Measurements from ENCODE around the gene FKBP11.

GRCh38 chr12:48956279-48957140, 31.2 kb upstream of the FKBP11 start:
- TF ChIP-seq SIN3A (conservative IDR thresholded peaks at IDR 0.05 in 1 of 2, IDR thresholded peaks at IDR 0.05 in 1 of 2; ENCODE audit: low read depth in 1 of 2, low read length in 2 of 2) (peak; percentile 25 to 82; a peak in 2 of 4 replicates), POLR2A (IDR thresholded peaks at IDR 0.05; ENCODE audit: control extremely low read depth in 1 of 2, low read depth in 2 of 2, low read length in 2 of 2) (peak in 1 of 2 experiments; percentile 61; a peak in 2 of 3 replicates), CBX5 (IDR thresholded peaks at IDR 0.05; ENCODE audit: low read depth, low read length) (no peak), CTCF (IDR thresholded peaks at IDR 0.05; ENCODE audit: control extremely low read depth in 1 of 3, insufficient read depth in 1 of 3, low read depth in 1 of 3, low read length in 3 of 3) (peak in 1 of 3 experiments; percentile 36; a peak in 1 of 4 replicates), SRF (IDR thresholded peaks at IDR 0.05; ENCODE audit: low read depth, low read length) (no peak), TAF1 (IDR thresholded peaks at IDR 0.05; ENCODE audit: low read depth, low read length) (peak; percentile 56; the same call in 1 of the 2 replicates), ZNF274 (IDR thresholded peaks at IDR 0.05; ENCODE audit: borderline replicate concordance, extremely low read depth, low read length) (no peak), KDM4A (IDR thresholded peaks at IDR 0.05; ENCODE audit: low read depth, low read length, severe bottlenecking) (no peak)
- TF ChIP-seq, protein P1, sequence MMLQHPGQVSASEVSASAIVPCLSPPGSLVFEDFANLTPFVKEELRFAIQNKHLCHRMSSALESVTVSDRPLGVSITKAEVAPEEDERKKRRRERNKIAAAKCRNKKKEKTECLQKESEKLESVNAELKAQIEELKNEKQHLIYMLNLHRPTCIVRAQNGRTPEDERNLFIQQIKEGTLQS (IDR thresholded peaks at IDR 0.05; ENCODE audit: insufficient read depth, low read depth, low read length), result no peak
- TF ChIP-seq, protein P2, sequence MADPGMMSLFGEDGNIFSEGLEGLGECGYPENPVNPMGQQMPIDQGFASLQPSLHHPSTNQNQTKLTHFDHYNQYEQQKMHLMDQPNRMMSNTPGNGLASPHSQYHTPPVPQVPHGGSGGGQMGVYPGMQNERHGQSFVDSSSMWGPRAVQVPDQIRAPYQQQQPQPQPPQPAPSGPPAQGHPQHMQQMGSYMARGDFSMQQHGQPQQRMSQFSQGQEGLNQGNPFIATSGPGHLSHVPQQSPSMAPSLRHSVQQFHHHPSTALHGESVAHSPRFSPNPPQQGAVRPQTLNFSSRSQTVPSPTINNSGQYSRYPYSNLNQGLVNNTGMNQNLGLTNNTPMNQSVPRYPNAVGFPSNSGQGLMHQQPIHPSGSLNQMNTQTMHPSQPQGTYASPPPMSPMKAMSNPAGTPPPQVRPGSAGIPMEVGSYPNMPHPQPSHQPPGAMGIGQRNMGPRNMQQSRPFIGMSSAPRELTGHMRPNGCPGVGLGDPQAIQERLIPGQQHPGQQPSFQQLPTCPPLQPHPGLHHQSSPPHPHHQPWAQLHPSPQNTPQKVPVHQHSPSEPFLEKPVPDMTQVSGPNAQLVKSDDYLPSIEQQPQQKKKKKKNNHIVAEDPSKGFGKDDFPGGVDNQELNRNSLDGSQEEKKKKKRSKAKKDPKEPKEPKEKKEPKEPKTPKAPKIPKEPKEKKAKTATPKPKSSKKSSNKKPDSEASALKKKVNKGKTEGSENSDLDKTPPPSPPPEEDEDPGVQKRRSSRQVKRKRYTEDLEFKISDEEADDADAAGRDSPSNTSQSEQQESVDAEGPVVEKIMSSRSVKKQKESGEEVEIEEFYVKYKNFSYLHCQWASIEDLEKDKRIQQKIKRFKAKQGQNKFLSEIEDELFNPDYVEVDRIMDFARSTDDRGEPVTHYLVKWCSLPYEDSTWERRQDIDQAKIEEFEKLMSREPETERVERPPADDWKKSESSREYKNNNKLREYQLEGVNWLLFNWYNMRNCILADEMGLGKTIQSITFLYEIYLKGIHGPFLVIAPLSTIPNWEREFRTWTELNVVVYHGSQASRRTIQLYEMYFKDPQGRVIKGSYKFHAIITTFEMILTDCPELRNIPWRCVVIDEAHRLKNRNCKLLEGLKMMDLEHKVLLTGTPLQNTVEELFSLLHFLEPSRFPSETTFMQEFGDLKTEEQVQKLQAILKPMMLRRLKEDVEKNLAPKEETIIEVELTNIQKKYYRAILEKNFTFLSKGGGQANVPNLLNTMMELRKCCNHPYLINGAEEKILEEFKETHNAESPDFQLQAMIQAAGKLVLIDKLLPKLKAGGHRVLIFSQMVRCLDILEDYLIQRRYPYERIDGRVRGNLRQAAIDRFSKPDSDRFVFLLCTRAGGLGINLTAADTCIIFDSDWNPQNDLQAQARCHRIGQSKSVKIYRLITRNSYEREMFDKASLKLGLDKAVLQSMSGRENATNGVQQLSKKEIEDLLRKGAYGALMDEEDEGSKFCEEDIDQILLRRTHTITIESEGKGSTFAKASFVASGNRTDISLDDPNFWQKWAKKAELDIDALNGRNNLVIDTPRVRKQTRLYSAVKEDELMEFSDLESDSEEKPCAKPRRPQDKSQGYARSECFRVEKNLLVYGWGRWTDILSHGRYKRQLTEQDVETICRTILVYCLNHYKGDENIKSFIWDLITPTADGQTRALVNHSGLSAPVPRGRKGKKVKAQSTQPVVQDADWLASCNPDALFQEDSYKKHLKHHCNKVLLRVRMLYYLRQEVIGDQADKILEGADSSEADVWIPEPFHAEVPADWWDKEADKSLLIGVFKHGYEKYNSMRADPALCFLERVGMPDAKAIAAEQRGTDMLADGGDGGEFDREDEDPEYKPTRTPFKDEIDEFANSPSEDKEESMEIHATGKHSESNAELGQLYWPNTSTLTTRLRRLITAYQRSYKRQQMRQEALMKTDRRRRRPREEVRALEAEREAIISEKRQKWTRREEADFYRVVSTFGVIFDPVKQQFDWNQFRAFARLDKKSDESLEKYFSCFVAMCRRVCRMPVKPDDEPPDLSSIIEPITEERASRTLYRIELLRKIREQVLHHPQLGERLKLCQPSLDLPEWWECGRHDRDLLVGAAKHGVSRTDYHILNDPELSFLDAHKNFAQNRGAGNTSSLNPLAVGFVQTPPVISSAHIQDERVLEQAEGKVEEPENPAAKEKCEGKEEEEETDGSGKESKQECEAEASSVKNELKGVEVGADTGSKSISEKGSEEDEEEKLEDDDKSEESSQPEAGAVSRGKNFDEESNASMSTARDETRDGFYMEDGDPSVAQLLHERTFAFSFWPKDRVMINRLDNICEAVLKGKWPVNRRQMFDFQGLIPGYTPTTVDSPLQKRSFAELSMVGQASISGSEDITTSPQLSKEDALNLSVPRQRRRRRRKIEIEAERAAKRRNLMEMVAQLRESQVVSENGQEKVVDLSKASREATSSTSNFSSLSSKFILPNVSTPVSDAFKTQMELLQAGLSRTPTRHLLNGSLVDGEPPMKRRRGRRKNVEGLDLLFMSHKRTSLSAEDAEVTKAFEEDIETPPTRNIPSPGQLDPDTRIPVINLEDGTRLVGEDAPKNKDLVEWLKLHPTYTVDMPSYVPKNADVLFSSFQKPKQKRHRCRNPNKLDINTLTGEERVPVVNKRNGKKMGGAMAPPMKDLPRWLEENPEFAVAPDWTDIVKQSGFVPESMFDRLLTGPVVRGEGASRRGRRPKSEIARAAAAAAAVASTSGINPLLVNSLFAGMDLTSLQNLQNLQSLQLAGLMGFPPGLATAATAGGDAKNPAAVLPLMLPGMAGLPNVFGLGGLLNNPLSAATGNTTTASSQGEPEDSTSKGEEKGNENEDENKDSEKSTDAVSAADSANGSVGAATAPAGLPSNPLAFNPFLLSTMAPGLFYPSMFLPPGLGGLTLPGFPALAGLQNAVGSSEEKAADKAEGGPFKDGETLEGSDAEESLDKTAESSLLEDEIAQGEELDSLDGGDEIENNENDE (IDR thresholded peaks at IDR 0.05; ENCODE audit: insufficient replicate concordance, low read length), result no peak

Data from H1 (cell line).